Epidermal melanocyte (primary cell): ENCODE measurements around the gene FMNL3.
A peak's percentile ranks its signal among the peaks of the same experiment; 100 is the strongest.
"Not testable (repeated sequence)": the region's sequence is repeated elsewhere in the genome, so short reads cannot be mapped to it uniquely, and the experiment has no call there.

Experiments
- DNase-seq: peaks from one replicate; pipeline ENCODE4 v3.0.0; 2011; ENCODE audit warnings: low spot score; ENCODE audit not compliant: insufficient read length

FMNL3 gene

DNA sequence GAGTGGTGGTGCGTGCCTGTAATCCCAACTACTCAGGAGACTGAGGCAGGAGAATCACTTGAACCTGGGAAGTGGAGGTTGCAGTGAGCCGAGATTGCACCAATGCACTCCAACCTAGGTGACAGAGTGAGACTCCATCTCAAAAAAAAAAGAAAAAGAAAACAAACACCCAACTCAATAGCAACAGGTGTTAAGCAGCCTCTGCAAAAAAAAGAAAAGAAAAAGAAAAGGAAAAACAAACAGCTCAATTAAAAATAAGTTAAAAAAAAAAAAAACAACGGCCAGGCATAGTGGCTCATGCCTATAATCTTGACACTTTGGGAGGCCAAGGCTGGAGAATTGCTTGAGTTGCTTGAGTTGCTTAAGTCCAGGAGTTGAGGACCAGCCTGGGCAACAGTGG is 10.6 kb upstream of the FMNL3 start:
- not testable (repeated sequence) for DNase-seq

DNA sequence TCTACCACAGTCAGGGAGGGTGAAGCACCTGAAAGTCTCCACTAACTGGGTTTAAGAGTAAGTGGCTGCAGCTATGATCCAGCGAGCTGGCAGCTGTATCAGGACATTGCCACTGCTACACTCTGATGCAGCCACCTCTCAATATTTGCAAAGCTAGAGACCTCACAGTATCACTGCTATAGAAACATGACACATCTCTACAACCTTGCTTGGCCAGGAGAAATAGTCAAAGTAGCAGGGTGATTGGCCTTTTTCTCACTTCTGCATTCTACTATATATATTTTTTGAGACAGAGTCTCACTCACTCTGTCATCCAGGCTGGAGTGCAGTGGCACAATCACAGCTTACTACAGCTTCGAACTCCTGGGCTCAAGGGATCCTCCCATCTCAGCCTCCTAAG is 9.3 kb upstream of the FMNL3 start:
- no peak for DNase-seq

DNA sequence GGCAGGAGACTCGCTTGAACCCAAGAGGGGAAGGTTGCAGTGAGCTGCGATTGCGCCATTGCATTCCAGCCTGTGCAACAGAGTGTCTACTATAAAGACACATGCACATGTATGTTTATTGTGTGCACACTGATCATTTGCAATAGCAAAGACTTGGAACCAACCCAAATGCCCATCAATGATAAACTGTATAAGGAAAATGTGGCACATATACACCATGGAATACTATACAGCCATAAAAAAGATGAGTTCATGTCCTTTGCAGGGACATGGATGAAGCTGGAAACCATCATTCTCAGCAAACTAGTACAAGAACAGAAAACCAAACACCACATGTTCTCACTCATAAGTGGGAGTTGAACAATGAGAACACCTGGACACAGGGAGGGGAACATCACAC is 6.7 kb upstream of the FMNL3 start:
- not testable (repeated sequence) for DNase-seq

DNA sequence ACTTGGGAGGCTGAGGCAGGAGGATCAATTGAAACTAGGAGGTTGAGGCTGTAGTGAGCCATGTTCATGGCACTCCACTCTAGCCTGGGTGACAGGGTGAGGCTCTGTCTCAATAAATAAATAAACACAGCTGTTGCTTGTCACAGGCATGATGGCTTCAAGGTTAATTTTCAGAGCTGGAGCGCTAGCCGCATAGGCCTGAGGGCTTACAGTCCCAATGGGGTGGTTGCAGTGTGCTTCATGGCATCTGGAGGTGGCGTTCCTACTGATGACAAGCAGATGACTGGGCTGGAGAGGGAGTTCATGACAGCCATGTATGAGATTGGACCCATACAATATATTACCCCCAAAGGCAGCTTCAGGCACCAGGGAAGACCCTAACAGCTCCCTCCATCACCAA is 1.6 kb upstream of the FMNL3 start:
- no peak for DNase-seq

DNA sequence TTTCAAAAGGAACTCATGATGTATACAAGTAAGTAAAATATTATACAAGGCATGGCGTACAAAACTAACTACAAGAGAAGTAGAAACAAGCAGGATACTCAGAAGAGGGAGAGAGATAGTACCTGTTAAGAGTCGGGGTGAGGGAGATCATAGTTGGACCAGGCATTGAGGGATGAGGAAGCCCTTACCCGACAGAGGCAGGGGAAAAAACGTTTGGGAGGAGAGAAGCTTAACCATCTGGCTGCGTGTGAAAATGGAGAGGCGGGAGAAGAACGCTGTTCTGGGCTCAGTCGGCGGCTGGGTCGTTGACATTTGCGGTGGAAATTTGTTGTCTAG is 575 bp upstream of the FMNL3 start:
- DNase-seq = no peak

DNA sequence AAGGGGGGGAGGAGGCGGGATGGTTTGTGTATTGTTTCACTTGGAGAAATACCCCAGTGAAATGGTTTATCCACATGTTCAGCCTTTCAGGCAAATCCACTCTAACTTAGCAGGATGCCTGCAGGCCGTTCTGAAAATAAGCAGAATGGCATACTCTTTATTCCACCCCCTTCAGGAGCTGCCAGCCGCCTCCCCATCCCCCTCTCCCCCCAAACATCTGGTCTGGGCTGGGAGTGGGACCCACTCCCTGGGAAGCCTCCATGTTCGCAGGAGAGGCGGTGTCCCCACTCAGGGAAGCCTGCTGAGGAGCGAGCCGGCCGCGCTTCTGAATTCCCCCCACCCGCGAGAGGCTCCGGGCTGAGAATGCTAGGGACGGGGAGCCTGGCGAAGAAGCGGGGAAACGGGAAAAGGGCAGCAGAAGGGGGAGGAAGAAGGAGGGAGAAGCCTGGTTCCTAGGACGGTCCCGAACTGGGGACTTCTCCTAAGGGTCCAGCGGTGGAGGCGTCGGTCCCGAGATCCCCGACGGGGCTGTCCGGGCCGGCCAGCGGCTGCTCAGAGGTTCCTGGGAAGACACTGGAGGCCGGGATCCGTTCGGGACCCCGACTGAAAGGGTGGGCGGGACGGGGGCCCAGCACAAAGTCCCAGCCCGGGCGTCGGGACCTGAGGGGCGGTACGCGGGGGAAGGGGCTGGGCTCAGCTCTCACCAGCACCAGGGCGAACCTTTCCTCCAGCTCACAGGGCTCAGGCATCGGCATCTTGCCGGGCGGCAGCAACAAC is 666 bp downstream of the FMNL3 start:
- DNase-seq = peak; percentile 30

DNA sequence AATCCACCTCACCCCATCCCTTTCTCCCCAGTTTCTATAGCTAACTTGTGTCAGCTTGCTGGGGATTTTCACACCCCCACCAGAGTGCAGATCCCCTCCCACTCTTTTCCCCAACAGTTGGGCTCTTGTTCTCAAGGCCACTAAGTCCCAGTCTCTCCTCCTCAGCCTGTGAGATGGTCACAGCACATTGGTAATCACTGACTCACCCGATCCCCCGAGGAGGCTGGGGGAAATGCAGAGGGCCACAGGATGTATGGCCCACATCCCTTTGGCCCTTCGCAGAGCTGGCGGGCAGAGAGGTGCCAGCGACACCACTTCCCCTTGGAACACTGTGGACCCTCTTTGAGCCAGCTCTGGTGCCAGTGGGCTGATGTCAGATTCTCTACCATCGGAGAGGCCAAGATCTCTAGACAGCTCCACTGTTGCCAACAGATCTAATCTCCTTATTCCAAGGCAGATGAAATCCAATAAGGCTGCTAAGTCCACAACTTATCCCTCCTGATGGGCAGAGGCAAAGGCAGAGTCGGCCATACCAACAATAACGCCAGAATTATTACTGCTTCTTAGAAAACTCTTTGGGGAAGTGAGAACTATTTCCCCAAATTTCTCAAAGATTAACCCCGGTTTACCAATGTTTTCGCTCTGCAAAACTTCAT is 1.6 kb downstream of the FMNL3 start:
- DNase-seq = no peak

DNA sequence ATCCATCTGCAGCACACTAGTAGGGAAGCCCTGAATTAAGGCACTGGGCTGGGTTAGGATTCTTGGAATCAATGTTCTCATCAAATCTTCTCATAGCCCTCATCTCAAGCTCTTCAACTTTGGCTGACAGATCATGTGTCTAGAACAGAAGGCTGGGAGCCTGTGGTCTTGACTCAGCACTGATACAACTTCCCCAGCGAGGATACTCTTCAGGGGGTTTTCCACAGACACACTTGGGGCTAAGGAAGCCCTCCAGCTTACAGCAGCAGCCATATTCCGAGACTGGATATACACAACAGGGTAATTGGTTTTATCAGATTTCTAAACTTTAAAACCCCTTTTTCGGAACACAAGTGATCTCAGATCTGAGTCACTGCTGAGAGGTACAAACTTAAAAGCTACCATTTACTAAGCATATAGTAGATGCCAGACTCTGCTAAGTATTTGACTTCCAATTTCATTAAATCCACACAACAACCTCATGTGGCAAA is 3.5 kb downstream of the FMNL3 start:
- no peak for DNase-seq

DNA sequence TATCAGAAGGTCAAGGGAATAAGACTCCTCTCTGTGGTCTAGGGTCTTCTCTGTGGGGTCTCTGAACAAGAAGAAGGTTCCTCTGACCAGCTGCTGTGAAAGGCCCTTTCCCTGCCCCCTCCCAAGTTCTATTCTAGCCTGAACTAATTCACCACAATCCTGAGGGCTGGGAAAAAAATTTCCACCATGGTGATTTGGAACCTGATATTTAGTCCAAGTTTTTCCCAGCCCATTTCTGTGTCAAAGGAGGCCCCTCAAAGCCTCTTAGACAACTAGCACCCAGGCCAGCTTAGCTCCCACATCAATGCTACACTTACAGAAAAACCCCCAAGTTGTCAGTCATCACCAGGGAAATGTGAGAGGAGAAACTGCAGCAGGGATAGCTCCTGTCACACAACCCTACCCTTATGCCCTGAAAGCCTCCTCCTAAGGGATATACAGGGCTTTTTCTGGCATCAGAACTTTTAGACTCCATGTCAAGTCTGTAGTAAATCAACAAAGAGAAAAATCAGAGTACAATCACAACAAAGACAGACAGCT is 4.5 kb downstream of the FMNL3 start:
- no peak for DNase-seq

DNA sequence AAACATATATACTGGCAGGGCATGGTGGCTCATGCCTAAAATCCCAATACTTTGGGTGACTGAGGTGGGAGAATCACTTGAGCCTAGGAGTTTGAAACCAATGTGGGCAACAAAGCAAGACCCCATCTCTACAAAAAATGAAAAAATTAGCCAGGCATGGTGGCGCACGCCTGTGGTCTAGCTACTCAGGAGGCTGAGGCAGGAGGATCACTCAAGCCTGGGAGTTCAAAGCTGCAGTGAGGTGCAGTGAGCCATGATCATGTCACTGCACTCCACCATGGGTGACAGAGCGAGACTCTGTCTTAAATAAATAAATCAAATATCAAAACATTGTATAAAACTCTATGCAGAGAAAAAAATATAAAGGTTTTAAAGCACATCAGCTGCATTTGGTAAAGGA is 5.2 kb downstream of the FMNL3 start:
- no peak for DNase-seq

DNA sequence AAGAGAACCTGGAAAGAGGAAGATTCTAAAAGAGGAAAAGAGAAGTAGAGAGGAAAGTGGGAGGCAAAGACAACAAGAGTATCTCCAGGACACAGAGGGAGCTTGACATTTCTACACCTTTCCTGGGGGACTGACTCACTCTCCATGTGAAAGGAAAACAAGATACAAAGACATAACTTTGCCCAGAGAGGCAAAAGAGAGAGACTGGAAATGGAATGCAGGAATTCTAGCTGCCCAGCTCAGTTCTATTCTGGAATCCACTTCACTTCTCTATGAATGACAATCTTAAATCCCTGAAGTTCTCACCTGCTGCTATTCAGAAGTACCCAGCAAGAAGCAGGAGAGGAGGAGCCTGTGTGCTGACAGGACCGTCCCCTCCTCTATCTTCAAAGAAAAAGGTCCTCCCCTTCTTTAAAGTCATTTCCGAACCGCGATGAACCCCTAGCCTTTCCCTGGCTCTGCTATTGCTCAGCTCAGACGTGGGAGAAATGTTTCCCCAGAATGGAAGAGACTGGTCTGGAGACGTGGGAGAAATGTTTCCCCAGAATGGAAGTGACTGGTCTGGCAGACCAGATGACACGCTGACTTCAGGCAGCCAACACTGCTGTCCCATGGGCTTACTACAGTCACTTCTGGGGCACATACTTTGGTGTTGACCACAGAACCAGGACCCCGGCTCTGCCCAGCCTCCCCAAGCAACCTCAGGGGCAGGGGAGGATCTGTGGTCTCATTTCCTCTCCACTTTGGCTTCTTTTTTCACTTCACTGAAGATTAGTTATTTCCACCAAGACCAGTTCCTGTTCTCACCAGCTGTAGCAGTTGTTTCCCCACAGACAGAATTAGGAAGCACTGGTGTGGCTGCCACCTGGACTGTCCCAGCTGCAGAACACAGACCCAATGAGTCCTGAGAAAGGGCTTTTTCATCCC is 8.3 kb downstream of the FMNL3 start:
- DNase-seq = no peak

DNA sequence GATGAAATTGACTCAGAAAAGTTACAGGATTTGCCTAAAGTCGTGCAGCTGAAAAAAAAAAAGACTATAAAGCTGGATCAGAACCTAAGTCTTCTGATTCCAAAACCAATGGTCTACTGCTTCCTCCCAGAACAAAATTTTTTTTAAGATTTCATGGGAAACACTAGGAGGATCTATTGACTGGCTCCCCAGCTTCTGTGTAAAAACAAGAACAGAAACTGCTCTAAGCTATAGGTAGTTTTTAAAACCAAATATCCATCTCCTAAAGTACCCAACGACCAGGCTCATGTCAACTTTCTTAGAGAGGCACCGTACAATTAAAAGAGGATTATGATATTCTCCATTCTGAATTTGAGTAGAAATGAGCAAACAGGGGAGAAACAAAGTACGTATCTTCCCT is 9.4 kb downstream of the FMNL3 start:
- DNase-seq = no peak

DNA sequence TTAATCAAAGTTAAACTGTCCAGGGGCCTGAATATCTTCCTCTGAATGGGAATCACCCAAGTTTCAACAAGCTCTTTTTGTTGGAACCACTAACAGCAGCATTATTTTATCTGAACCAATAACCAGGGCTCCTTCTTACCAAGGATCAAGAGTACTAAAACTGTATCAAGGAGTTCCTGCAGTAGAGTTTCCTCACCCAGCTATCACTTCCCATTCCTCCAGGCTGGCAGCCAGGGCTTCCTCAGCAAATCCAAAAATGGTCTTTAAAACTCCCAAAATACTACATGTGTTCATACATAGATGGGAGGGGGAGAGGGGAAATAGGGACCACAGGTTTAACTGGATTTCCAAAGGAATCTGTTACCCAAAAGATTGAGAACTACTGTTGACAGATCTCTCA is 10.5 kb downstream of the FMNL3 start:
- DNase-seq = no peak

DNA sequence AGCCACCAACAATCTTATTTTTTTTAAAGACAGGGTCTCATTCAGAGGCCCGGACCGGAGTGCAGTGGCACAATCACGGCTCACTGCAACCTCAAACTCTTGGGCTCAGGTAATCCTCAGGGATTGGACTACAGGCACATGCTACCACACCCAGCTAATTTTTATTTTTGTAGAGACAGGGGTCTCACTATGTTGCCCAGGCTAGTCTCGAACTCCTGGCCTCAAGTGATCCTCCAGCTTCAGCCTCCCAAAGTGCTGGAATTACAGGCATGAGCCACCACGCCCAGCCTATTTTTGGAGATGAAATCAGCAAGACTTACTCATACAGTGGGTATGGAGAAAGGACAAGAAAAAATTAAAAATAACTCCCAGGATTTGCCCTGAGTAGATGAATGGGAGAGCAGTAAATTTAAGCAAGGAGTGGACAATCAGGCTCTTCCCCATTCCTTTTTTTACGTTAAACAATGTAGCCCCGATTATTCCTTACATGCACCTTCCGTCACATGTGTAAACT is 13.2 kb downstream of the FMNL3 start:
- no peak for DNase-seq

DNA sequence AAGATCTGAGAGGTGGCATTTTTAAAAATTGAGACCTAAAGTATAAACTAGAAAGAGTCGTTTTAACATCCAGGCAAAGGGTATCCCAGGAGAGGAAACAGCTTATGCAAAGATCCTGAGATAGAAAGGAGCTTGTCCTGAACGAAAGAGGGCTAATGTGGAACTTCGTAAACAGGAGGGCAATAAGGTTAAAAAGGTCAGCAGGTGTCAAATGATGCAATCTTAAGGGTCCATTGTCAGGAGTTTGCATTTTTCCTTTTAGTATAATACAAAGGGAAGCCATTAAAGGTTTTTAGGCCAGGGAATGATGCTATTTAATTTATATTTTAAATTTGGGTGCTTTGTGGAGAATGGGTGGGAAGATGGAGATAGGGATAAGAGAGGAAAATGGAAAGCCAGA is 14.4 kb downstream of the FMNL3 start:
- DNase-seq = no peak

DNA sequence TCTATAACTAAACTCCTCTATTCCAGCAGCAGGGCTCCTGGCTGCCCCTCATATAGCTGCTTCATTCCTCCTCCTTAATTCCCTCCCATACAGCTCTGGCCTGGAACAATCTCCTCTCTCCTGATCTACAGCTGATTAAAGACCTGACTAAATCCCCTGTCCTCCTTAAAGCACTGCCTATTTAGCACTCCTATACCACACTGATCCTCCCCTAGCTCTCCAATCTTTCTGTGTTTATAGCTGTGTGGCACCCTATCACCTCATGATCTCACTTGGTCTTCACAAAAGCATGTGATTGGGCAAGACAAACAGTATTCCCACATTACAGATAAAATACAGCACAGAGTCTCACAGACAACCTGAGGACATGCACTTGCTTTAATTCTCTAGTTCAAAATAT is 17.4 kb downstream of the FMNL3 start:
- no peak for DNase-seq

DNA sequence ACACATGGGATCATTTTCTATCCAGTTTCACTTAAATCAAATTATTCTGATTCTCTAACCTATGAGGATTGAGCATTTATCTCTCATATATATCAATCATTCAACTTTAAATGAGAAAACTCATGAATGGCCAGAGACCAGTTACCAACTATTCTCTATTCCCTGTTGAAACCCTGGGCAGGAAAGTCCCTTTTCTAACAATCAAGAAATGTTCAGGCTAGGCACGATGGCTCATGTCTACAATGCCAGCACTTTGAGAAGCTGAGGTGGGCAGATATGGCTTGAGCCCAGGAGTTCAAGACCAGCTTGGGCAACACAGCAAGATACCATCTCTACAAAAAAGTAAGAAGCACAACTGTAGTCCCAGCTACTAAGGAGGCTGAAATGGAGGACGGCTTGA is 18.0 kb downstream of the FMNL3 start:
- no peak for DNase-seq

DNA sequence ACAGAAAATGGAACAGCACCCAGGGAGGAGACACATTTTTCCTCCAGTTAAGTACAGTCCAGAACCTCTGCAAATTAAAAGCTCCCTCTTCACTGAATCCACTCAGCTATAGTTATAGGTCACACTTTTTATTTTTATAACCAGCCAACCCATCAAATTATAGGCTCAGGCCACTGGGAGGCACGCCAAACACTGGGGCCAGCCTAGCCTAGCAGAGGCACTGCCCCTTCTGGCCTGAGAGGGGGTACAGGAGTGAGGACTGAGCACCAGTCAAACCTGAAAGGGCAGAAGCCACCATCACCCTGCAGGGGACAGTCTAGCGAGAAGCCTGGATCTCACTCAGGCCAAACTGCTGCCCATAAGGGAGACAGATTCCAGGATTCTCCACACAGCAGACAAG is 19.3 kb downstream of the FMNL3 start:
- no peak for DNase-seq

DNA sequence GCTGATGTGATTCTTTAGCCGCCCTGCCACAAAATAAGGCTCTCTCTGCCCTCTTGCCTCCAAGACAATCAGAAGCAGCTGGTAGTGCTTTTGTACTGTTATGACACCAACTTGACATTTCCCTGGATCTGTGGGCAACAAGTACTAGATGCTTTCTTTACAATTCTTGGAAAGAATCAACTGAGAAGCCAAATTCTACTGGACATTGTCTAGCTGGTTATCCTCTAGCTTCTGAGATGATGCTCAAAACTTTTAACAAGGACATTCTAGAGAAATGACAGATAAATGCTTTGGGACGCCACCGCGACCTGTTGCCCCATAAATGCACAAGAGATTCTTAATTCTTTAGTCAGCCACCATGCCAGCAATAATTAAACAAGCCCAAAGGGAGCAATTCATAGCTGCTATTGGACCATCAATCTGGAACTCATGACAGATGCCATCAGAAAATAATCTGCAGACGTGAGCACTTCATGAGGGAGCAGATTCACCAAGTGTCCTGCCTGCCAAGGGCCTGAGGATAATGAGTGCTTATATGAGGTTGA is 22.8 kb downstream of the FMNL3 start:
- DNase-seq = no peak

DNA sequence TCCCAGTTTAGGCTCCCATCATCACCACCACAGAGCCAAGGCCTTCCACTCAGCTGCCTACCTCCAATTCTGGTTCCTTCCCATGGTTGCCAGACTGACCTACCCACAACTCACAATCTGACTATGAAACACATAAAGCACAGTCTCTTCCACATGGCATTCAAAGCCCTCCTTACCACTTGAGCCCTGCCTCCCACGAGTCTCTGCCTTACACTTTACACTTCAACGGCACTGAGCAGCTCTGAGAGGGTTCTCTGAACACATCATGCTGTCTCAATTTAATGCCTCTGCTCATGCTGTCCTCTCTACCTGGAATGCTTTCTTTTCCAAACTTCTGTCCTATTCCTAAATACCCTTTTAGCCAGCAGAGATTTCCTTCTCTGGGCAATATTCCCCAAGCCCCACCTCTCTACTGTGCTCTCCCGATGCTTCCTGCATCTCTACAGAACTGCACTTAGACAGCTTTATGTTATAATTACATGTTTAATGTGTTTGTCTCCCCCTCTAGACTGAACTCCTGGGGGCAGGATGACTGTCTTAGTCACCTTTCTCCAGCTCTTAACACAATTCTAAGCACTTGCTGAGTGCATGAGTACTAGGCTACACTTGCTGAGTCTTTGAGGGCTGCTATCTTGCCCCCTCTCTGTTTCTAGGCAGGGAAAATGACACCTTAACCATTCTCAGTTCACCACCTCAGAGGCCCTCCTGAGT is 23.5 kb downstream of the FMNL3 start:
- no peak for DNase-seq

DNA sequence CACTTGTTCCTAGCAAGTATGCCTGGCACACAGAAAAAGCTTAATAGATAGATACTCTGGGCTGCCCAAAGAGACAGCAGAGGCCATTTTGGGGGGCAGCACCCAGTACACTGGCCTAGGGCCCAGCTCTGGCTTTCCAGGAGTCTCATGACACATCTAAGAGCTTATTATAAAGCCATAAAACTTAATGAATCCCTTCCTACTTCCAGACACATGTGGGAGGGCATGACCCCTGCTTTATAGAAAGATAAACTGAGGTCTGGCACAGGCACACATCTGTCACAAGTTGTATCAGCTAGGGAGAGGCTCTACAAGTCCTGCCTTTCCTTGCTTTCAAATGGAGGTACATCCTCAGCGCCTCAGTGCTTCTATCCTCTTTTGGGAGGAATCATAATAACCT is 27.1 kb downstream of the FMNL3 start:
- no peak for DNase-seq
